ENCODE data around the gene CARD19.

GRCh38 chr9:93129691-93130500, 33.9 kb downstream of the CARD19 start:
- no peak for TF ChIP-seq CTCF (IDR thresholded peaks at IDR 0.05)
- TF ChIP-seq POLR2A (IDR thresholded peaks at IDR 0.05): no peak
